HS-5 (cell line): Measurements from ENCODE around the gene LMNTD1.
"Not testable (repeated sequence)": the region's sequence is repeated elsewhere in the genome, so short reads cannot be mapped to it uniquely, and the experiment has no call there.

Experiments used
- DNase-seq: peaks from one replicate; pipeline ENCODE4 v3.0.0-alpha.2; 2012; ENCODE audit warnings: low read depth

Gene LMNTD1, protein sequence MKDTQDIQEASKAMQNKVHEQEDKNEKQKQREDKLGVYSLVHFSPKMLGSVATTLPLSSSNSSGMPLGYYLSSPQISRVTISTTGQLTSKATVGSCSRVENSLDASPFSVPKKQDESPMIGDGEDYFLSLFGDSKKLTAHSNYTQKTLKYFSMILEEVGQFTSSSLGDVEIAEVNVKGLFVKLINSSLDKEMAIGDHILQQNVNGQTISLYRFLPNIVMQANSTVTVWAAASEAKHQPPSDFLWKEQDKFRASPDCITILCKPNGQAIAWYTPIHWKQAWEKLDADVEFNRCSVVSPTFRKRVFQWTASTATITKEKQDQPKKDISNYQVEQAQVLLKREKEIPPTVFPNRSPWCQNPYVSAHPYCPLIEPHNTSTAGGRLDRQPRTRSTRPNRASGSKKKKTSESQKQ

GRCh38 chr12:25553098-25553497, at the start of gene LMNTD1:
Gene LMNTD1, minus strand, starts transcription at chr12:25553283. Its CDS starts 324 bp downstream, at chr12:25552959.
- no peak for DNase-seq

GRCh38 chr12:25598956-25599355, 45.9 kb upstream of the LMNTD1 start:
- no peak for DNase-seq

- DNase-seq = not testable (repeated sequence)
Measured at GRCh38 chr12:25595496-25595895, 42.4 kb upstream of the LMNTD1 start.

GRCh38 chr12:25594376-25594775, 41.3 kb upstream of the LMNTD1 start:
- no peak for DNase-seq

DNA sequence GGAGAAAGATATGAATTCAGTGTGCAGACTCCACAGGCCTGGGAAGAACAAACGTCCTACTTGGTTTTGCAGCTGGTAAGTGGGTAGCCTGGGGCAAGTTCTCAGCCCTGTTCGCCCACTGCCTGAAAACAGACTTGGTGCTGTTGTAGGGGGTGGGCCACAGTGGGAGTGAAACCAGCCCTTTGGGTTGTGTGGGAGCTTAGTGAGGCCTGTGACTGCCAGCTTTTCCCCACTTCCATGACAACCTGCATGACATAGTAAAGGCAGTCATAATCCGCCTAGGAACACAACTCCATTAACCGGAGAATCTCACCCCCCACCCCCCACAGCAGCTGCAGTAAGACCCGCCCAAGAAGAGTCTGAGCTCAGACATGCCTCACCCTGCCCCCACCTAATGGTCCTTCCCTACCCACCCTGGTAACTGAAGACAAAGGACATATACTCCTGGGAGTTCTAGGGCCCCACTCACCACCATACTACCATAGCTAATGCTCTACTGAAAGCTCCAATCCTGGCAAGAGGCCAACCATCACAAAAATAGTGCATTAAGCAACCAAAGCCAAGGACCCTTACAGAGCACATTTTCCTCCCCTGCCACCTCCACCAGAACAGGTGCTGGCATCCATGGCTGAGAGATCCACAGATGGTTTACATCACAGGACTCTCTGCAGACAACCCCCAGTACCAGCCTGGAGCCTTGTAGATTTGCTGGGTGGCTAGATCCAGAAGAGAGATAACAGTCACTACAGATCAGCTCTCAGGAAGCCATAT, 39.8 kb upstream of the LMNTD1 start:
- DNase-seq = no peak

- DNase-seq = no peak
Measured at GRCh38 chr12:25591144-25591543, 38.1 kb upstream of the LMNTD1 start.

DNA sequence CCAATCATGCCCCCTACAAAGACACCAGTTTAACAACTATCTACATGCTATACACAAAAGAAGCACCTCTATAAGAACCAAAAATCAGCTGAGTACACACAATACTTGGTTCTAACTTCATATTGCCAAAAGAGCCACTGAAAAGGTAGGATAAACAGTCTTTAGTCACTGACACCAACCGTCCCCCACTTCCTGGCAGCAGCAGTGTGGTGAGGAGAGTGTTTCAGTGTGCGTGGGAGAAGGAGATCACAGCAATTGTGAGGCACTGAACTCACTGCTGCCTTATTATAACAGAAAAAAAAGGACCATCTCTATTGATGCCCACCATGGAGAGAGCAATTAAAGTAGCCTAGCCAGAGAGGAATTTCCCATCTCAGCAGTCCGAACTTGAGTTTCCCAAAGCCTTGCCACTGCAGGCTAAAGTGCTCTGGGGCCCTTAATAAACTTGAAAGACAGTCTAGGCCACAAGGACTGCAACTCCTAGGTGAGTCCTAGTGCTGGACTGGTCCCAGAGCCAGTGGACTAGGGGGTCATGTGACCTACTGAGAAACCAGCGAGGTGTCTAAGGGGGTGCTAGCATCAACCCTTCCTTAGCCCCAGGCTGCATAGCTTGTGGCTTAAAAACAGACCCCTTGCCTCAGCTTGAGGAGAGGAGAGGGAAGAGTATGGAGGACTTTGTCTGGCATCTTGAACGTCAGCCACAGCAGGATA, 37.1 kb upstream of the LMNTD1 start:
- no peak for DNase-seq

DNA sequence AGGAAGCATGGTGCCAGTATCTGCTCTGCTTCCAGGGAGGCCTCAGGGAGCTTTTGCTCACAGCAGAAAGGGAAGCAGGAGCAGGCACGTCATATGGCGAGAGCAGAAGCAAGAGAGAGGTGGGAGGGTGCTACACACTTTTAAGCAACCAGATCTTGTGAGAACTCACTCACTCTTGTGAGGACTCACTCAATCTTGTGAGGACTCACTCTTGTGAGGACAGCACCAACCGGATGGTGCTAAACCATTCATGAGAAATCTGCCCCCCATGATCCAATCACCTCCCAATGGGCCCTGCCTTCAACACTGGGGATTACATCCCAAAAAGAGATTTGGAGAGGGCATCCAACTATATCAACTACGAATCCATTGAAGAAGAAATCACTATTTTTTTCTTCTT, 34.3 kb upstream of the LMNTD1 start:
- DNase-seq = no peak

DNA sequence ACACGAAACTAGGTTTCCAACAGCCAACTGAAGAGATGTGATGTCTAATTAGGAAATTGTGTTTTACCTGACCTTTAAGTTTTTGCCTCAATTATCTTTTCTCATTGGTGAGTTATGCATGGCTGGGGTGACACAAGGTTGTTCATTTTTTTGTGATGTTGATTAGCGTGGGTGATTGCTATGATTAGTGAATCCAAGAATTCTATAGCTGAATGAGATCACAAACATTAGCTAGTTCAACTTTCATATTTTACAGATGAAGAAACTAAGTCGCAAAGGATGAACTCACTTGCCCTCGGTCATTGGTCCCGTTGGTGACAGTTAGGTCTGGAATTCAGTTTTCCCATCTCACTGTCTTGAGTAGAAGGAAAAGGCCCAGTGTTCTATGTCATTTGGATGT, 32.6 kb upstream of the LMNTD1 start:
- DNase-seq = no peak

DNA sequence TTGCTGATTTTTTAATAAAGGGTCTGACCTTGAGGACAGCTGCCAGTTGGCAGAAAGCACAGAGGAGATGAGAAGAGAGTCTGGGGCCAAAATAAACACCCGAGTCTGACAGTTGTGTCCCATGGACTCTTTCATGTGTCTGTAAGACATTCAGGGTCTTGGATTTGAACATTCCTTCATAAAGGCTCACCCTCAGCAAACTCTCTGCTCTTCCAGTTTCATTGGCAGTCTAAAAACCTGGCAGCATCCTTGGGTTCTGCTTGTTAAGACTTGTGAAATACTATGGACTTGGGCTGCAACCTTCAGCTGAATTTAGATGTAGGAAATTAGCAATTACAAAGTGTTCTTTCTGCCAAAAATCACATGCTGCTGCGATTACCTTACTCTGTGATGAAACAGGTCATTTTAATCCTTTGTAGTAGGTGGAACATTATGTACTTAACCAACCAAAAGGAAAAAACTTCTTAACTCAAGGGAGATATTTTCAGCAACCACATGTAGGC, 32.0 kb upstream of the LMNTD1 start:
- no peak for DNase-seq

DNA sequence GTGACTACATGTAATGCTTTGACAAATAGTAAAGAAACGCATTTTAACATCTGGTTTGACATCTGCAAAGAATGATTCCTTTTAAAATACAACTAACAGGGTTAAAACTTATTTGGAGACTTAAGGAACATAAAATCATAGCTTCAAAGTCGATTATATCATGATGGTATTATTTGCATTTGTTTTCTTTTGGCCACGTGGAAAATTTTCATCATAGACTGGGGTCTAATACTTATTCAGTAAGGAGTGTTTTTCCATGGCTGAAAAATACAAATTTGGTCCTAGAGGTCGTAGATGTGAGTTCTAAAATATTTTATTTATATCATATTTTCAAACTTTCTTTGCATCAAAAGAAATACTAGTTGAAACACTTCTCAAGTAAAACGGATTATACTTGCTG, 31.5 kb upstream of the LMNTD1 start:
- no peak for DNase-seq

GRCh38 chr12:25583545-25583944, 30.5 kb upstream of the LMNTD1 start:
- DNase-seq = no peak

- no peak for DNase-seq
Measured at GRCh38 chr12:25581067-25581466, 28.0 kb upstream of the LMNTD1 start.

DNA sequence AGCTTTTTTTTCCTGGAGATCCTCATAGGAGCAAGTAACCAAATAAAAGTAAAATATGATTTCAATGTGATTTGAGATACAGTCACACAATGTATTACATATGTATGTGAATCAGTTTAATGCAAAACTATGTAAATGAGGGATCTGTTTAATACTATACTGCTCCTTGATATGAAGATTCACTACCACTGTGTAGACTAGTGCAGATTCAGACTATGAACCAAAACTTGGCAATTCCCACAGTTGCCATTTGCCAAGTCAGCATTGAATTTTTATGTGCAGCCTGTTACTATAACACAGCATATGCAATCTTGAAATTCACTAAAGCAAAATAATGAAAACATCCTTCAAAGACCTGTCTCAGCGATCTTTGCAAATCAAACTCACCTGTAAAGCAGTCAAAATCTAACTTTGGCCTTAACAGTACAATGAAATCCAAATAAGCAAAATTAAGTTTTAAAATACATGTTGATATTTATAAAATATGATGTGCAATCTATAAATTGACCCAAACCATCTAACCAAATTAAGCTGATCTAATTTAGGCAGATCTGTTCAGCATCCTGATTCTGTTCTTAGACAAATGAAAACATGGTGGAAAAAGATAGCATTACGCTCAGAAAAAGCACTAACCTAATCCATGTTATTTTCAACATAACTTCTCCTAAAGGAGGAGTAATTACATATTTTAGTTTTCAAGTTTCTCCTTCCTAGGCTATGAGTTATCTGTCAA, 25.5 kb upstream of the LMNTD1 start:
- no peak for DNase-seq

DNA sequence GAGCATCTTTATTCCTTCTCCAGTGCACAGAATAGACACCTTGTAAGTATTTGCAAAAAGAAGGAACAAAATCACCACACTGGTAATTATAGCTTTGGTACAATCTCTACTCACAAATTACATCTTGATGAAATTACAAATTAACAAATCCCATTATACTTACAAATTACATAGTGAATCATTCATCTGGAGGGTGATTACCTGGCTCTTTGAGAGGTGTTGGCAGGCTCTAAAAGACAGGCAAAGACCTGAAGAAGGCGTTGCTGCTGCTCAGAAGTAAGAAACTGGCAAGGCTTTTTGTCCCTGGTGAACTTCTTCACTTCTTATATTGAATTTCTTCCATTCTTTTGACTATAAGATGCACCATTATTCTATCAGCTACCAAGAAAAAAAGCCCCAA, 21.7 kb upstream of the LMNTD1 start:
- DNase-seq = no peak

- DNase-seq = no peak
Measured at GRCh38 chr12:25573346-25573745, 20.3 kb upstream of the LMNTD1 start.

DNA sequence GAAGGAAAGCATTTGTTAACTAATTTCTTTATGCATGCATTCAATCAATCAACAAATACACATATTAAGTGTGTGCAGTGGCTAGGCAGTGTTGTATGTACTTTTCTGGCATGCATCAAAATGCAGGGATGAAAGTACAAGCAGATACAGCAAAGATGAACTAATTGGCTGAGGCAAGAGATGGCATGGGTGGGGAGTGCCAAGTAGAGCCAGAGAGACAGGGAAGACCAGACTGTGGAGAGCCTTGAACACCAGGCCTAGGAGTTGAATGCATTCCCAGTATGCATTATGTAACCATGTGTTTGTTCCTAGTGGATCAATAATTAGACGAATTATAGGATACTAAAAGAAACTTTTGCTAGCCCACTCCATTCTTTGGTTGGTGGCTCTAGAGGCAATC, 17.3 kb upstream of the LMNTD1 start:
- DNase-seq = no peak

DNA sequence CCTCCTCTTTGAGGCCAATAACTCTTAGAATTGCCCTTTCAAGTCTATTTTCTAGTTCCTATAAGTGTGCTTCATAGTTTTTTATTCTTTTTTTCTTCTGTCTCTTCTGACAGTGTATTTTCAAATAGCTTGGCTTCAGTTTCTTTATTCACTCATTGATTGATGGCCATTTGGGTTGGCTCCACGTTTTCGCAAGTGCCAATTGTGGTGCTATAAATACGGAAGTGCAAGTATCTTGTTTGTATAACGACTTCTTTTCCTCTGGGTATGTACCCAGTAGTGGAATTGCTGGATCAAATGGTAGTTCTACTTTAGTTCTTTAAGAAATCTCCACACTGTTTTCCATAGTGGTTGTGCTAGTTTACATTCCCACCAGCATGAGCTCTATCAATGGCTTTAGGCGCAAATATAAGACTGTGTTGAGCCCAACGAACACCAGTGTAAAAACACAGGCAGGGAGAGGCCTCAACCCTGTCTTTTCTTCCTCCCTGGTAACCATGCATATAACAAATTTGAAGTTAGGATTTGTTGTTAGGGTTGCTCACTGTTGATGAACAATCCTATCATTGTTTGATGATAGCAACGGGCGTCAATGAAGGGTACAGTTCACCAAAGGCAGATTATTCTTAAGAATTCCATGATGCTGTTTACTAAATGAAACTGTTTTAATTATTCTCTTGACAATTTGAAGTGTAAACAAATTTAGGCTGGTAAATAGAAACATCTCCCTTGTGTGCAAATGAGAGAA, 13.3 kb upstream of the LMNTD1 start:
- no peak for DNase-seq

- no peak for DNase-seq
Measured at GRCh38 chr12:25558586-25558985, 5.5 kb upstream of the LMNTD1 start.

DNA sequence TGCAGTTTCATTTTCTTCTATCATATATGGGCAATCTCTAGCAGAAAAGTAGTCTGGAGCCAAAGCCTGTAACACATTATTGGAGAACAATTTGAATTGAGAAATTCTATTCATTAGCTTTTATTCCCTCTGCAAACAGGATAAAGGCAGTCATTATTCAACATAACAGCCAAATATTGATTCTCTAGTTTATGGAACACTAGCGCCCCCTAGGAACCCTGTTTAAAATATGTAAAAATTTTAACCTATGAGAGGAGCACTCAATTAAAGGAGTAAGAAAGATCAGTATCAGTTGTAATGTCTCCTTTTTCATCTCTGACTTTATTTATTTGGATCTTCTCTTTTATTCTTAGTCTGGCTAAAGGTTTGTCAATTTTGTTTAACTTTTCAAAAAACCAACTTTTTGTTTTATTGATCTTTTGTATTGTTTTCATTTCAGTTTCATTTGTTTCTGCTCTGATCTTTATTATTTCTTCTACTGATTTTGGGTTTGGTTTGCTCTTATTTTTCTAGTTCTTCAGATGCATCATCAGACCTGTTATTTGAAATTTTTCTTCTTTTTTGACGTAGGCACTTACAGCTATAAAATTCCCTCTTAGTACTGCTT, 4.8 kb upstream of the LMNTD1 start:
- peak; percentile 20 for DNase-seq

DNA sequence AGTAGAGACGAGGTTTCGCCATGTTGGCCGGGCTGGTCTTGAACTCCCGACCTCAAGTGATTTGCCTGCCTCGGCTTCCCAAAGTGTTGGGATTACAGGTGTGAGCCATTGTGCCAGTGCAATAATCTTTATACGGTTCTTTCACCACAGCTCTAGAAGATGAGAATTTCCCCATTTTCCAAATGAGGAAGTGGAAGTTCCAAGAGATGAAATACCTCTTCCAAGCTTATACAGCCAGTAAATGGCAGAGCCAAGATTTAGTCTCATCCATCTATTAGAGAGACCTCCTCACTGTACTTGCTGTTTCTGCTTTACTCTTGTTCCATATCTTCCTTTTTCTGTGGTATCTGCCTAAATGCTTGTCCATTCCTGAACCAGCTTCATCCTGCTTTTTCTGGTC, 3.1 kb upstream of the LMNTD1 start:
- DNase-seq = no peak
